GM18520 (cell line): Measurements from ENCODE around the gene TXNDC2.

ENCODE experiments used
- ATAC-seq: cut with Tn5 transposase; IDR thresholded peaks from one replicate; pipeline ENCODE4 v1.9.1; 2021; ENCODE audit not compliant: unreplicated experiment

The TXNDC2 gene

GRCh38 chr18:9859232-9859631 is 26.5 kb upstream of the TXNDC2 start:
- ATAC-seq, result no peak

- no peak for ATAC-seq
These were observed 25.1 kb upstream of the TXNDC2 start for GRCh38 chr18:9860682-9861081.

GRCh38 chr18:9861157-9861556 is 24.6 kb upstream of the TXNDC2 start:
- ATAC-seq, result peak; percentile 88

GRCh38 chr18:9861933-9862332 is 23.8 kb upstream of the TXNDC2 start:
- peak; percentile 32 for ATAC-seq

- ATAC-seq, result no peak
These were observed 23.1 kb upstream of the TXNDC2 start for GRCh38 chr18:9862686-9863085.

GRCh38 chr18:9863282-9863681 is 22.5 kb upstream of the TXNDC2 start:
- ATAC-seq, result no peak

GRCh38 chr18:9865764-9866490 is 19.8 kb upstream of the TXNDC2 start:
- ATAC-seq, result no peak

GRCh38 chr18:9866627-9867026 is 19.1 kb upstream of the TXNDC2 start:
- no peak for ATAC-seq

GRCh38 chr18:9867071-9867594 is 18.6 kb upstream of the TXNDC2 start:
- ATAC-seq, result no peak

- no peak for ATAC-seq
These were observed 16.7 kb upstream of the TXNDC2 start for GRCh38 chr18:9868857-9869714.

- peak; percentile 67 for ATAC-seq
These were observed 15.9 kb upstream of the TXNDC2 start for GRCh38 chr18:9869715-9870430.

GRCh38 chr18:9870431-9871008 is 15.3 kb upstream of the TXNDC2 start:
- no peak for ATAC-seq

- no peak for ATAC-seq
These were observed 14.5 kb upstream of the TXNDC2 start for GRCh38 chr18:9871244-9871746.

GRCh38 chr18:9872823-9873222 is 12.9 kb upstream of the TXNDC2 start:
- ATAC-seq, result no peak

GRCh38 chr18:9874728-9875127 is 11.0 kb upstream of the TXNDC2 start:
- no peak for ATAC-seq

GRCh38 chr18:9876212-9876866 is 9.4 kb upstream of the TXNDC2 start:
- no peak for ATAC-seq

- no peak for ATAC-seq
These were observed 8.7 kb upstream of the TXNDC2 start for GRCh38 chr18:9876867-9877654.

- ATAC-seq, result no peak
These were observed 8.1 kb upstream of the TXNDC2 start for GRCh38 chr18:9877655-9878014.

- ATAC-seq, result no peak
These were observed 7.7 kb upstream of the TXNDC2 start for GRCh38 chr18:9878095-9878494.
